Esophagus squamous epithelium (tissue), 4 donors: ENCODE measurements around the gene ZNF217.
"Not testable (repeated sequence)": the region's sequence is repeated elsewhere in the genome, so short reads cannot be mapped to it uniquely, and the experiment has no call there.

Experiments used
- CTCF ChIP-seq, 6 experiments: fragments of 450-650 bp in 4 of 6; fragments of 200-600 bp in 2 of 6; sonication (generic) in 2 of 6; IDR thresholded peaks; one replicate each; pipeline ENCODE4 v1.5.1; 2016 to 2019; ENCODE audit warnings: antibody characterized with exemption in 6 of 6, mild to moderate bottlenecking in 4 of 6, moderate library complexity in 4 of 6
- POLR2A ChIP-seq, 4 donors: fragments of 450-650 bp; IDR thresholded peaks; one replicate each; pipeline ENCODE4 v1.6.1; 2017; ENCODE audit warnings: antibody characterized with exemption in 4 of 4, mild to moderate bottlenecking in 4 of 4, moderate library complexity in 3 of 4

GRCh38 chr20:53532654-53533312 is 60.9 kb downstream of the ZNF217 start:
- not testable (repeated sequence) for TF ChIP-seq CTCF, POLR2A (IDR thresholded peaks at IDR 0.05)
